Type B pancreatic cell (in vitro differentiated cells): Measurements from ENCODE around the gene CCNY. TPM values are rescaled to one million over a fixed set of nuclear protein-coding genes. Genes with fewer than 3 reads are reported as not detected.
A peak's percentile ranks its signal among the peaks of the same experiment; 100 is the strongest.

Experiments used
- DNase-seq: peaks from one replicate; pipeline ENCODE4 v3.0.0; 2021; ENCODE audit warnings: mixed read lengths; ENCODE audit not compliant: unreplicated experiment; ENCODE audit errors: extremely low spot score
- H3K27ac Mint-ChIP-seq: 2 replicates; pipeline ENCODE4 v1.8.0; 2021; ENCODE audit warnings: mild to moderate bottlenecking, mixed read lengths
- H3K27me3 Mint-ChIP-seq: 2 replicates; pipeline ENCODE4 v1.8.0; 2021; ENCODE audit warnings: mixed read lengths
- H3K36me3 Mint-ChIP-seq: 2 replicates; pipeline ENCODE4 v1.8.0; 2021; ENCODE audit warnings: mixed read lengths
- H3K4me1 Mint-ChIP-seq: one replicate; pipeline ENCODE4 v1.8.0; 2021; ENCODE audit warnings: mixed read lengths; ENCODE audit not compliant: unreplicated experiment
- H3K4me3 Mint-ChIP-seq: 2 replicates; pipeline ENCODE4 v1.8.0; 2021; ENCODE audit warnings: mild to moderate bottlenecking, mixed read lengths
- H3K9me3 Mint-ChIP-seq: 2 replicates; pipeline ENCODE4 v1.8.0; 2021; ENCODE audit warnings: mixed read lengths
- total RNA-seq: library from RNA; stranded (reverse); gene quantifications from 2 replicates; pipeline ENCODE4 v1.2.1, GENCODE V29; 2021; ENCODE audit warnings: low replicate concordance
- TF ChIP-seq, protein P1 (sequence below): fragments of 200-600 bp; sonication (generic); conservative IDR thresholded peaks from 2 replicates; pipeline ENCODE4 v1.5.0; 2021; ENCODE audit warnings: antibody characterized with exemption, mild to moderate bottlenecking

Gene CCNY
- total RNA-seq, 1 donor from 2014 or later, result 74.6 TPM

GRCh38 chr10:35364808-35365207, 28.5 kb downstream of the CCNY start:
- Mint-ChIP-seq H3K4me1 (peaks cover 30% of the 10 kb centered on the region), H3K27me3 (no peaks in the 10 kb centered on the region), H3K27ac (peak overlapping the region; percentile 45), H3K4me3 (no peak overlapping the region), H3K36me3 (peaks cover 8% of the 10 kb centered on the region), H3K9me3 (no peaks in the 10 kb centered on the region)
- TF ChIP-seq, protein P1, sequence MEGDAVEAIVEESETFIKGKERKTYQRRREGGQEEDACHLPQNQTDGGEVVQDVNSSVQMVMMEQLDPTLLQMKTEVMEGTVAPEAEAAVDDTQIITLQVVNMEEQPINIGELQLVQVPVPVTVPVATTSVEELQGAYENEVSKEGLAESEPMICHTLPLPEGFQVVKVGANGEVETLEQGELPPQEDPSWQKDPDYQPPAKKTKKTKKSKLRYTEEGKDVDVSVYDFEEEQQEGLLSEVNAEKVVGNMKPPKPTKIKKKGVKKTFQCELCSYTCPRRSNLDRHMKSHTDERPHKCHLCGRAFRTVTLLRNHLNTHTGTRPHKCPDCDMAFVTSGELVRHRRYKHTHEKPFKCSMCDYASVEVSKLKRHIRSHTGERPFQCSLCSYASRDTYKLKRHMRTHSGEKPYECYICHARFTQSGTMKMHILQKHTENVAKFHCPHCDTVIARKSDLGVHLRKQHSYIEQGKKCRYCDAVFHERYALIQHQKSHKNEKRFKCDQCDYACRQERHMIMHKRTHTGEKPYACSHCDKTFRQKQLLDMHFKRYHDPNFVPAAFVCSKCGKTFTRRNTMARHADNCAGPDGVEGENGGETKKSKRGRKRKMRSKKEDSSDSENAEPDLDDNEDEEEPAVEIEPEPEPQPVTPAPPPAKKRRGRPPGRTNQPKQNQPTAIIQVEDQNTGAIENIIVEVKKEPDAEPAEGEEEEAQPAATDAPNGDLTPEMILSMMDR, result no peak
- no peak for DNase-seq

DNA sequence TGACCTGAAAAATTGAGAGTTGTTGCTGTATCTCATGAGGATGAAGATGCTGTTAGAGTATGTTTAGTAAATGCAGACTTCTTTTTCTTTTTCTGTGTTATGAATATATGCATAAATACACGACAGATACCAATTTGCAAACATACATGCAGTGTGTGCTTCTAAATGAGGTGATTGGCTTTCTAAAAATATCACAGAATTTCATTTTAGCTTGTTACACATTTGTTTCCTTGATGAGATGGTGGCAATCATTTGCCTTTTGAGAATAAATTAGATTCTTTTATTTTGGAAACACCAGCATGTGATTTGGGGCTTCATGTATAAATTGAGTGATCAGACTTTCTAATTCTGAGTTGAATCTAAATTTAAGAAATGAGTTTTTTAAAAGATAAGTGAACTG, 29.7 kb downstream of the CCNY start:
- Mint-ChIP-seq H3K4me1 (peaks cover 32% of the 10 kb centered on the region), H3K9me3 (no peaks in the 10 kb centered on the region), H3K4me3 (no peak overlapping the region), H3K27ac (no peak overlapping the region), H3K36me3 (peaks cover 9% of the 10 kb centered on the region), H3K27me3 (no peaks in the 10 kb centered on the region)
- TF ChIP-seq, protein P1, result no peak
- DNase-seq, result no peak

DNA sequence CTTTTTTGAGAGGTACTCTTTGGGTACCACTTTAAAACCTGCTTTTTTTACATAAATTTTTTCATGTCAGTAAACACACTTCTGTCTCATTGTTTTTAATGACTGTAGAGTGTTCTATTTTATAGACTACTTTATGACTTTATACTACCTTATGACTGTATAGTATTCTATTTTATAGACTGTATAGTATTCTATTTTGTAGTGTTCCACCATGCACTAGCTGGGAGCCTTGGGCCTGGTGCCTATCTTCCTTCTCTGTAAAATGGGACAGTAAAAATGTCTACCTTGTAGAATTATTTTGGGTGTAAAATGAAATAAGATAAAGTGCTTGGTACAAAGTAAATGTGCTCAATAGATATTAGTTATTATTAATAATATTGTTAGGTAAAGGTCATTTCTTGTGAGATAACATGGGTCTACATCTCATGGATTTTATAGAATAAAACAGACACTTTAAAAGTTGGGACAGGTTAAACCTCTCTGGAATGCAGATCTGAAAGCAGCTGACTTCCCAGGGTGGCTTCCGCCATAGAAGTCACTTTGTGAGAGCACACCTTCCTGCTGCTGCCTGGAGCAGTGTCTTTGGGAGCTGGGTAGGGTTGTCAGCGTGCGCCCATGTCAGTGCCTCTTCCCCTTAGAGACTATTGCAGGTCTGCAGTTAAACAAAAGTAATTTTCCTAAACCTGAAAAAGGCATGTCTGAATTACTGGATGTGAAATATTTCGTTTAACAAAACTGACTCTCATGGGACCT, 31.0 kb downstream of the CCNY start:
- Mint-ChIP-seq H3K9me3 (peaks cover 7% of the 10 kb centered on the region), H3K27ac (no peak overlapping the region), H3K27me3 (no peaks in the 10 kb centered on the region), H3K4me1 (peaks cover 41% of the 10 kb centered on the region), H3K36me3 (peaks cover 10% of the 10 kb centered on the region), H3K4me3 (no peak overlapping the region)
- DNase-seq, result no peak
- TF ChIP-seq, protein P1, result no peak

- TF ChIP-seq, protein P1, result no peak
- Mint-ChIP-seq H3K36me3 (peaks cover 10% of the 10 kb centered on the region), H3K4me1 (peaks cover 44% of the 10 kb centered on the region), H3K27ac (no peak overlapping the region), H3K9me3 (peaks cover 7% of the 10 kb centered on the region), H3K4me3 (no peak overlapping the region), H3K27me3 (no peaks in the 10 kb centered on the region)
- no peak for DNase-seq
These were observed 31.7 kb downstream of the CCNY start for GRCh38 chr10:35367982-35368381.

DNA sequence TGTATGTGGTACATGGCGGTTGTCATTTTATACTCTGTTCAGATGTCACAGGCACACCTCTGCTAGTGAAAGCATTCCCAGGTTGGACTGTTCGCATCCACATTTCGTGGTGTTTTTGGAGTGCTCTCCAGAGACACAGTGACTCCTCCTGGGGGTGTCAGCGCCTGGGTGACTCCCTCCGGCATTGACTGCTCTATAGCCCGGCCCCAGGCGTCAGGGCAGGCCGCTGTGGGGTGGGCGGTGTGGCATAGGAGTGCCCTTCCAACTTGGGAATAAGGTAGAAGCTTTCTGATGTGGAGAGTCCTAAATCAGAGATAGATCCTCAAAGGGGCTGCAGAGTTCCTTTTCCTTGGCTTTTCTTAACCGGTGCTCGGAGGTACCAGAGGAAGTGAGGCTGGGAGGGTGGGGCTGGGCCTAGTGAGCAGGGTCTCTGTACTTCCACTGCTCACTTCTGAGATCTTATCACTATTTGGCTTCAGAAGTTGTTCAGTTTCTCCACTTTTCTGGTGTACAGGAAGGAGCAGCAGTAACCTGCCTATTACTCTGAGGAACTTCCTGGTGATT, 32.3 kb downstream of the CCNY start:
- Mint-ChIP-seq H3K27ac (peak overlapping the region; percentile 23), H3K4me1 (peaks cover 48% of the 10 kb centered on the region), H3K4me3 (no peak overlapping the region), H3K36me3 (peaks cover 10% of the 10 kb centered on the region), H3K9me3 (peaks cover 7% of the 10 kb centered on the region), H3K27me3 (no peaks in the 10 kb centered on the region)
- DNase-seq, result no peak
- TF ChIP-seq, protein P1, result no peak
